Measurements from ENCODE around the gene SYNGR4.
"Not testable (repeated sequence)": the region's sequence is repeated elsewhere in the genome, so short reads cannot be mapped to it uniquely, and the experiment has no call there.

Gene SYNGR4

DNA sequence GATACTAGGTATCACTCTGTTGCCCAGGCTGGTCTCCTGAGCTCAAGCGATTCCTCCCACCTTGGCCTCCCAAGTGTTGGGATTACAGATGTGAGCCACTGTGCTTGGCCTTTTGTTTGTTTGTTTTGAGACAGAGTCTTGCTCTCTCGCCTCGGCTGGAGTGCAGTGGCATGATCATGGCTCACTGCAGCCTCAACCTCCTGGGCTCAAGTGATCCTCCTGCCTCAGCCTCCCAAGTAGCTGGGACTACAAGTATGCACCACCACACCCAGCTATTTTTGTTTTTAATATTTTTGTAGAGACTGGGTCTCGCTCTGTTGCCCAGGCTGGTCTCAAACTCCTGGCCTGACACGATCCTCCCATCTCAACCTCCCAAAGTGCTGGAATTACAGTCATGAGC lies 7.6 kb downstream of the SYNGR4 start:
- DNase-seq, result not testable (repeated sequence)

DNA sequence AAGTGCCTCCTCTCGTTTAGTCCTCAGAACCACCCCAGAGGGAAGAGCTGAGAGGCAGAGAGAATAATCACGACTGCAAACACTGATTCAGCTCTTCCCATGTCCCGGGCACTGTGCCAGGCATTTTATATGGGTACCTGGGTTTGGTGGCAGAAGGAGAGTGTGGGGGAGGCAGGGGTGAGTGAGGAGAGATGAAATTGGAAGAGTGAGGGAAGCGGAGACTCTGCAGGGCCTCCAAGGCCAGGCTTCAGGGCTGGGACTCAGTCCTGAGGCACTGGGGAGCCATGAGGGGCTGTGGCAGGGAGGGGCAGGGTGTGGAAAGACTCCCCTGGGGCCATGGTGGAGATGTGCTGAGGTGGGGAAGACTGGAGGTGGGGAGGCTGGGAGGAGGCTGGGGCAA lies 8.7 kb downstream of the SYNGR4 start:
- no peak for DNase-seq

DNA sequence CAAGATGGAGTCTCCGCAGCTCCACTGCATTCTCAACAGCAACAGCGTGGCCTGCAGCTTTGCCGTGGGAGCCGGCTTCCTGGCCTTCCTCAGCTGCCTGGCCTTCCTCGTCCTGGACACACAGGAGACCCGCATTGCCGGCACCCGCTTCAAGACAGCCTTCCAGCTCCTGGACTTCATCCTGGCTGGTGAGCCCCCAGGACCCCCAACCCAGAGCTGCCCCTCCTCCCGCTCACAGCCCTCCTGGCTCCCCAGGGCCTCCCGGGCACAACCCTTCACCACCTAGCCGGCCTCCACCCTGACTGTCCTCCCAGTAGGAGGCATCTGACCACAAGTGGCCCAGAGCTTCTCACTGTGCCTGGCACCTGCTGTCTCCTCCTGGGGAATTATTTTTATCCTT lies 9.4 kb downstream of the SYNGR4 start:
- no peak for DNase-seq

DNA sequence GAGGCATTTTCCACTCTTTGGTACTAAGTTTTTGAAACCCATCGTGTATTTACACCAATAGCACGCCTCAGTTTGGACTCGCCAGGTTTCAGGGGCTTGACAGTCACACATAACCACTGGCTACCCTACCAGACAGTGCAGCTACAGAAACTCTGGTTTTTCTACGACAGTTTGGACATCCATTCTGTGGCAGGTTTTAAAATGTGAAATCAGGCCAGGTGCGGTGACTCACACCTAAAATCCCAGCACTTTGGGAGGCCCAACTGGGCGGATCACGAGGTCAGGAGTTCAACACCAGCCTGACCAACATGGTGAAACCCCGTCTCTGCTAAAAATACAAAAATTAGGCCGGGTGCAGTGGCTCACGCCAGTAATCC lies 14.0 kb downstream of the SYNGR4 start:
- DNase-seq, result no peak

DNA sequence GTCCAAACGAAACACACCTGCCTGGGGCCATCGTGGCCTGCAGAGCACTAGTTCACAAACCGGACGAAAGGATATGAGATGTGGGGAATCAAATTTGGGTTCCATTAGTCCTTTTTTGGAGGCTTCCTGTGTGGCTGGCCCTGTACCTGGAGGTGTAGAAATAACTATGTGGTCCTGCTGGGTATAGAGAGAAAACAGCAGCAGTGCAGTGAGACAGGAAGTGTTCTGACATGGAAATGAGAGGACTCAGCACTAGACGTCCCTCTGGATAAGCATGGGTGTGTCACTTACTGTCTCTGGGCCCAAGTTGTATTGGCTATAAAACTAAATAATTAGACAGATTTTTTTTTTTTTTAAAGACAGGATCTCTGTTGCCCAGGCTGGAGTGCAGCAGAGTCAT lies 14.9 kb downstream of the SYNGR4 start:
- peak; percentile 49 for DNase-seq

DNA sequence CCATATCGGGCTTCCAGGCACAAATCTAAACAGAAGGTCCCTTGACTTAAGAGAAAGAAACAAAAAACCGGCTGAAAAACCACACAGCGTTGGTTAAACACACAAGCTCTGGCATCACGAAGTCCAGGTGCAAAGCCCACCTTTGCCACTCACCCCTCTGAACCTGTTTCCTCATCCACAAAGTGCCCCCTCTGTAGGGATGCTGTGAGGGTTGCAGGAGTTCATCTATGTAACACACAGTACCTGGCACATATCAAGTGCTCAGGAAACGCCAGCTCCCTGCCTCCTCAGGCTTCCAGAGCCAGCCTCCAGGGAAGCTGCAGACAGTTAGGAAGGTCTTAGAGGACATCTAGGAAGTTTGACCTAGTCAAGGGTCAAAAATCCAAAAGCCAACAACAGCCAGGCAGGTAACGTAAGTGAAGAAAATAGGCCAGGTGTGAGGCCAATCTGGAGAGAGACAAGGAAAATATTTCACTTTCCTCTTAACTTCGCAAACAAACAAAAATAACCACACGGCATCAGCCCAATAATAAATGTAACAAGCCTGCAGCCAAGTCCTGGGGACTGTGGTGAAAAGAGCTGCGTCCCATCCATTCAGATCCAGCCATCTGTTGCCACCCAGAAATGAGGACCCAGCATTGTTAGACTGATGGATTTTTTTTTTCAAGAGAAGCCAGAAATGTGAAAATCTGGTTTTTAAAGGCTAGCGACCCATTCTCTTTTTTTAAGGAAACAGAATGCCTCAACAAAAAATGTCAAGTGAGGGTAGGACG lies 17.2 kb downstream of the SYNGR4 start:
- no peak for DNase-seq

DNA sequence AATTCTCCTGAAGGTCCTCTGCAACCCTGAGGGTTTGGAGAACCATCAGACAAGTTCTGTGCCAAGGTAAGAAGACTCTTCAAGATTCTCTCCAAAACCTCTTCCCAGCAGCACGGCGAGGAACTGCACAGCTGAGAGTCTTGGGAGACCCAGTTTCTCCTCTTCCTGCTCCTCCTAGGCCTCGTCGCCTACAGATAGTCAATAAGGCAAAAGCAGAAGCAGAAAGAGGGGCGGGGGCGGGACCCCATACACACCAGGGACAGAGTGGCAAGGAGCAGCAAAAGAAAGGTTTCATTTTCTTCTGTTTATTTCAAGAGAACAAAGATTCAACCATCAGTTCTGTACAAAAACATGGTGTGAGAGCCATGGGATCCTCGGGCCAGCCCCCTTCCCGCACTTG lies 18.1 kb downstream of the SYNGR4 start:
- DNase-seq, result no peak

DNA sequence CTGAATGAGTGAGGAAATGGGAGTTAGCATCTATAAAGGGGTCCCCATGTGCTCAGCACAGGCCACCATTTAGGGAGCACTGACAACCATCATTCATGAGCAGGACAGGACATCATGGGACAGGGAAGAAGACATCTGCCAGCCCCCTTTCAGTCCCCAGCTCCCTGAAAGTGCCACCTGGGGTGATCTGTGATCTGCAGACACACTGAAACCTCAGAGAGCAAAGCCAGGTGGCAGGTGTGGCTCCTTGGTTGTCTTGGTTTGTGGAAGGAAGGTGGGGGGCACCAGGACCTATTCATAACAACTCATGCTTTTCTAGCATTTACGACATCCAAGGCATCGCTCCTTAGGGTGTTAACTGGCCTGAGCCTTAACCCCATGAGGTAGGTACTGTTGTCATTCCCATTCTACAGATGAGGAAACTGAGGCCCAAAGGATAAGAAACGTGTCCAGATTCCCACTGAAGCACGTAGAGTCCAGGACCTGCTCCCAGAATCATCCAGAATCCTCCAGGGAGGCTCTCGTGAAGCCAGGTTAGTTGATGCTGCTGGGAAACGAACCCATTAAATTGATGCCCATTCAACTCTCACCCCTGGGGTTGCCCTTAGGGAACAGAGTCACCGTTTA lies 21.4 kb downstream of the SYNGR4 start:
- DNase-seq, result no peak

DNA sequence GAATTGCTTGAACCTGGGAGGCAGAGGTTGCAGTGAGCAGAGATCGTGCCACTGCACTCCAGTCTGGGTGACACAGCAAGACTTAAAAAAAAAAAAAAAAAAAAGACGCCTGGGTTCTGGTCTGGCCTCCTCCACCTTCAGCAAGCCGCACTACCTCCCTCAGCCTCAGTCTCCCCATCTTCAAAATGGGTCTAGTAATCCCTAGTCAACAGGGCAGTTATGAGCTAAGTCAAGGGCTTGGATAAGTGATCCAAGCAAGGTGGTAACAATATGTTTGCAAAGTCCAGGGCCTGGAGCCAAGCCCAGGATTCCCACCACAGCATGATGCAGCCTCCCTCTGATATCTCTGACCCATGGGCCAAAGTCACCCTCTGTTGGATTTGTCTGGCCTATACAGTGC lies 22.8 kb downstream of the SYNGR4 start:
- DNase-seq, result no peak

DNA sequence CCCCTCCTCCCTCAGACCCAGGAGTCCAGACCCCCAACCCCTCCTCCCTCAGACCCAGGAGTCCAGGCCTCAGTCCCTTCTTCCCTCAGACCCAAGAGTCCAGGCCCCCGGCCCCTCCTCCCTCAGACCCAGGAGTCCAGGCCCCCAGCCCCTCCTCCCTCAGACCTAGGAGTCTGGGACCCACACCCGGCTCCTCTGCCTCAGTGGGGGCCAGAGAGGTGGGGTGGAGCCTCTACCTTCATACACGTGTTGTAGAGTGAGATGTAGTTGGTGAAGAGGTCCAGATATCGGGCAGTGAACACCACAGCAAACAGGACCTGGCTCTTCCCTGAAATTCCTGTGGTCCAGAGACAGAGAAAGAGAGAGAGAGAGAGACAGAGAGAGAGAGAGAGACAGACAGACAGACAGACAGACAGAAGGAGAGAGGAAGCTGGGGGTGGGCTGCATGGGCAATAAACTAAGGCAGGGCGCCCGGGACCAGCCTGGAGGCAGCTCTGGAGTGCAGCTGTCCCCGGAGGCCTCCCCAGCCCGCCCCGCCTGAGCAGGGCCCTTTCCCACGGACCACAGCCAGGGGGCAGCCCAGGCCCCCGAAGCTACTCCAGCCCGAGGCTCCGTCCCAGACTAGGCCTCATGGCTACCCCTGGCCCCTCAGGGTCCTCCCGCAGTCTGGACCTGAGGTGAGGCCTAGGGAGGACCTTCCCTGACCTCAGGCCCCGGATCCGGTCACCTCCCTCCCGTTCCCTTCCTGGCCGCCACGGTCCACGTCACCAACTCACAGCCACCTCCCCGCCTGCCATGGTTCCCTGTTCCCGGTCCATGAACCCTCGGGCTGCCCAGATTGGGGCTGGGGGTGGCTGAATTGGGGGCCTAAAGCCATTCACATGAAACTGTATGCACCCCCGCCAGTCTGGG lies 26.3 kb downstream of the SYNGR4 start:
- DNase-seq, result peak; percentile 79

DNA sequence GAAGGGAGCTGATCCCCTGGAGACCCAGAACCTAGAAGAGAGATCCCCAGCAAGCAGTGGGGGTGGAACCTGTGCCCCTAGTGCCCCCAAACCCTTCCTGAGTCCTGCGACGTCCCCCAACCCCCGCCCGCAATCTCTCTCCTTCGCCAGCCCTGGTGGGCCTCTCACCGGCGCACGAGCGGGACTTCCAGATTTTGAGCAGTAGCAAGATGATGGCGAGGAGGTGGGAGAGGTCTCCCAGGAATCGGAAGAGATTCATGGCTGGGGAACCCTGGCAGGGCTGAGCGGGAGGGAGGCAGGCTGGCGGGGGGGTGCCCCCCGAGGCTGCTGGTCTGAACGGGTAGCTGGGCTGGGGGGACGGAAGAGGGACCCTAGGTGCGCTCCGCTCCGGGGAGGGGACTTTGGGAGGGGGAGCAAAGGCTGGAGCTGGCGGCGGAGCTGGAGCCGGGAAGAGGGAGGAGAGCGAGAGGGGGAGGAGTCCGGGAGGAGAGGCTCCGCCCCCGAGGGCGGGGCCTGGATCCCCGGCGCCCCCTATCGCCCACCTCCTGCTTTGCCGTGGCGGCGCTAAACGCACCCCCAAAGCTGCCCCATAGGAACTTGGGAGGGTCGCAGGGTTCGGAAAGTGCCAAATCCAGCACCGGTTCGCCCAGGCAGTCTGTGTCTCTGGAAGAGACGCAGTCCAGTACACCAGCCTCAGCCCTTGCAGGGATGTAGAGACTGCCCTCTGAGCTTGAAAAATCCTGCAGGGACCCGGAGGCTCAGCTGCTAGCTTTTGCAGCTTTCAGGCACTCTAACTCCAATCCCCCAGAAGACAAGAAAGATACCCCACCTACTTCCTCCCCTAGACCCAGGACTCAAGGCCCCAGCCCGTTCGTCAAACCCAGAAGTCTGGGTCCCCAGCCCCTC lies 27.2 kb downstream of the SYNGR4 start, which contains the start of gene KDELR1:
Gene KDELR1, minus strand, starts transcription at position 452 of the 906 bp plus-strand sequence. Its CDS starts 193 bp downstream, at position 259.
- peak; percentile 79 for DNase-seq

DNA sequence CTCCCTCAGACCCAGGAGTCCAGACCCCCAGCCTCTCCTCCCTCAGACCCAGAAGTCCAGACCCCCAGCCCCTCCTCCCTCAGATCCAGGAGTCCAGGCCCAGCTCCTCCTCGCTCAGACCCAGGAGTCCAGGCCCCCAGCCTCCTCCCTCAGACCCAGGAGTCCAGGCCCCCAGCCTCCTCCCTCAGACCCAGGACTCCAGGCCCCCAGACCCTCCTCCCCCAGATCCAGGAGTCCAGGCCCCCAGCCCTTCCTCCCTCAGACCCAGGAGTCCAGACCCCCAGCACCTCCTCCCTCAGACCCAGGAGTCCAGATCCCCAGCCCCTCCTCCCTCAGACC lies 27.8 kb downstream of the SYNGR4 start:
- not testable (repeated sequence) for DNase-seq

DNA sequence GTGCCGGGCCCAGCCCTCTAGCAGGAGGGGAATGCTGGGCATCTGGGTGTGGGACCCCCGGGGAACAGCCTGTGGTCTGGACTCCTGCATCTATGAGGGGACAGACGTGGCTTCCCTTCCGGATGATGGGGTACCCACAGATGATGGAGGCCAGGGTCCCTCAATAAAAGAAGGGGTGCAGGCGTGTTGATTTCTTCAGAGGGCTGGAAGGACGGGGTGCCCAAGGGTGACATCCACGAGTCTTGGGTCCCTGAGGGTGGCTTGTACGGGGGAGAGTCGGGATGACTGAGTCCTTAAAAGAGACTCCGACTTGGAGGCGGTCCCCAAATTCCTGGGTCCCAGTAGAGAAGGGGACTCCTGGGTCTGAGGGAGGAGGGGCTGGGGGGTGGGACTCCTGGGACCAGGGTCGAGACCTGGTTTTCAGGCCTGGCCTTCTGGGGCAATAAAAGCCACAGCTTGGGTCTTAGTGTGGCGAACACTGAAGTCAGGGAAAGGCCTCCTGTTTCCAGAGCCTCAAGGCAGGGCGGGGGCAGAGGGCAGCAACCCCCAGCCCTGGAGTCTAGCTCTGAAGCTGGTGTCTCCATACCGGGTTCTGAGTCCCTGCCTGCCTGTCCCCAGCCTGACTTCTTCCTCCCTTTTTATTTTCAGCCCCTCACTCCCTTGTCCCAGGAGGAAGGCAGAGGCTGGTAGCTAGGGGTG lies 28.8 kb downstream of the SYNGR4 start:
- DNase-seq, result no peak

DNA sequence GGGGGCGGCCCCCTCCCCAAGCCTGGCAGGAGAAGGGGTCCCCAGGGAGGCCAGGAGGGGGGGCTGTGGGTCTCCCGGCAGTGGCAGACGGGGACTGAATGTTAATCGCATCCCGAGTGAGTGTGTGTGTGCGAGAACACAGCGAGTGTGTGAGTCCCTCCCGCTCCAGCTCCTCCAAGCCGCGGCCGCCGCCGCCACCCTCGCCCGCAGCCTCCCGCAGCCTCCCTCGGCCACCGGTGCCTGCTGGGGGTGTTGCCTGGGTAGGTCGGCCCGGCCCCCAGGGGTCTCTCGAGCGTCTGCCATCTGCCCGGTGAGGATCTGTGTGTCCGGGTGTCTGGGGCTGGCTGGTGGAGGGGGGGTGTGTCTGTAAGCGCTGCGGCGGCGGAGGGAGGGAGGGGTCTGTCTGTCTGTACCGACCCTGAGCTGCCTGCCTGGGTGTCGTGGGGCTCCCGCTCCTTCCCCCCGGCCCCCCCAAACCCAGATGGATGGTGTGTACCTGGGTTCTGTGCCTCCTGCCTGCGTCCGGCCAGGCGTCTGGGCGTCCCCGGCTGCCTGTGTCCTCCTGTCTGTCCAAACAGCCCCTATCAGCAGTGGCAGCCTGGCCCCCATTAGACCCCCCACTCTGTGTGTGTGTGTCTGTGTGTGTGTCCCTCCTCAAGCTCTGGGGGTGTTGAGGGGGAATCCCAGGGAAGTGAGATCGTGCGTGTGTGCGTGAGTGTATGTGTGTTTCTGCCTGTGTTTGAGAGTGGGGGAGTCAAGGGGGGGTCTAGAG lies 29.6 kb downstream of the SYNGR4 start, which contains the start of gene GRIN2D:
Gene GRIN2D, plus strand, starts transcription at position 110 of the 772 bp plus-strand sequence. CDS start 4,725 bp downstream, outside the sequence.
- peak; percentile 45 for DNase-seq

DNA sequence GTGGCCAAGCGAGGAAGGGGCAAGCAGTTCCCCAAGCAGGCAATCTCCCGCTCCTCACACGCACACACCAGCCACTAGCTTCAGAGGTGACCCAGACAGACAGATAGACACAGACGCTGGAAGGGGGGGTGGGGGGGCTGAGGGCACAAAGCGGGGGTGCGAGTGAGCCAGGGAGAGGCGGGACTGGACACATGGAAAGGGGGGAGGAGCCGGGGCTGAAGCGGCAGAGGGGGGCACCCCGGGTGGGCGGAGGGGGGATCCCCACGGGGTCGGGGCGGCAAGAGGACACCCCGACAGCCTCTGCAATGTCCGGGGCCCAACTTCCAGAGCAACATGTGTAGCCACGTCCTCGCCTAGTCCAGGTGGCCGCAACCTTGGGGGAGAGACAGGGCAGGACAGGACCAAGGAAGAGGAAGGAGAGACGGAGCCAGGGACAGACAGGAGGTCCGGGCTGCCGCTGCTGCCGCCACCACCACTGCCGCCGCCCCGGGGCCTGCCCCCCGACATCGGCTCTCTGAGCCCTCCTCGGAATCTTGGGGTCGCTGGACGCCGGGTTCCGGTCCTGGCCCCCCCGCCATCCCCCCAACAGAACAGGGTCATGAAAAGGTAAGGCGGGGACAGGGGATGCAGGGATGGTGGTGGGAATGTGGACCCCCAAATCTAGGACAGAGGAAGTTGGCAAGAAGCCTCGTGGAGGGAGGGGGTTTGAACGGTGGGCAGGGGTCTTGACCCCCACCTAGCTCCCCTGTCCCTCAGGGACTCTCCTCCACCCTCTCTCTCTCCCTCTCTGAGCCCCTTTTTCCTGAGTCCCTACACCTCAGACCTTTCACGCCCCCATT lies 30.4 kb downstream of the SYNGR4 start:
- no peak for DNase-seq

DNA sequence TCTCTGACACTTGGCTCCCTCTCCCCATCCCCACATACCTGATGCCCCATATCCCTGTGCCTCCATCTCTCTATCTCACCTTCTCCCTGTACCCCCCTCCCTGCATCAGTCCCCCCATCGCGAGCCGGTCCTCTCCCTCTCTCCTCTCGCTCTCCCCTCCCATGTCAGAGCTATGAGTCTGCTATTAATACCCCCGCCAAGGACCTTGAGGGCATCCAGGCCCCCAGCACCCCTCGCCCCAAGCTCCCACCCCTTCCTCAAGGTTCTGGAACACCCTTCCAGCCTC lies 30.9 kb downstream of the SYNGR4 start:
- no peak for DNase-seq

DNA sequence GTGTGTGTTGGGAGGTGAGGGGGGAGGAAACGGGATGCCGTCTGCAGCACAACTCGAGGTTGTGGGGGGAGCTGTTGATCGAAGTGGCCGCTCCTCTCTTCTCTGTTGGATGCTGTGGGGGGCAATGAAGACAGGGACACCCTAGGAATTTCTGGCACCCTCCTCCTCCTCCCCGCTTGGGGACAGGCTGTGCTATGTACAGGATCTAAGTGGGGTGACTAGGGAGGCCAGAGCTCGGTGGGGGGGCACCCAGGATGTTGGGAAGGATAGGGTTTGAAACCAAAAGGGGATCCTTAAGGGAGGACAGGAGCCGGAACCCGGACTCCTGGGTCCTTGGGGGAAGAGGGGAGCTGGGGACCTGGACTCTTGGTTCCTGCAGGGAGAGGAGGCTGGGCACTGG lies 31.3 kb downstream of the SYNGR4 start:
- no peak for DNase-seq

DNA sequence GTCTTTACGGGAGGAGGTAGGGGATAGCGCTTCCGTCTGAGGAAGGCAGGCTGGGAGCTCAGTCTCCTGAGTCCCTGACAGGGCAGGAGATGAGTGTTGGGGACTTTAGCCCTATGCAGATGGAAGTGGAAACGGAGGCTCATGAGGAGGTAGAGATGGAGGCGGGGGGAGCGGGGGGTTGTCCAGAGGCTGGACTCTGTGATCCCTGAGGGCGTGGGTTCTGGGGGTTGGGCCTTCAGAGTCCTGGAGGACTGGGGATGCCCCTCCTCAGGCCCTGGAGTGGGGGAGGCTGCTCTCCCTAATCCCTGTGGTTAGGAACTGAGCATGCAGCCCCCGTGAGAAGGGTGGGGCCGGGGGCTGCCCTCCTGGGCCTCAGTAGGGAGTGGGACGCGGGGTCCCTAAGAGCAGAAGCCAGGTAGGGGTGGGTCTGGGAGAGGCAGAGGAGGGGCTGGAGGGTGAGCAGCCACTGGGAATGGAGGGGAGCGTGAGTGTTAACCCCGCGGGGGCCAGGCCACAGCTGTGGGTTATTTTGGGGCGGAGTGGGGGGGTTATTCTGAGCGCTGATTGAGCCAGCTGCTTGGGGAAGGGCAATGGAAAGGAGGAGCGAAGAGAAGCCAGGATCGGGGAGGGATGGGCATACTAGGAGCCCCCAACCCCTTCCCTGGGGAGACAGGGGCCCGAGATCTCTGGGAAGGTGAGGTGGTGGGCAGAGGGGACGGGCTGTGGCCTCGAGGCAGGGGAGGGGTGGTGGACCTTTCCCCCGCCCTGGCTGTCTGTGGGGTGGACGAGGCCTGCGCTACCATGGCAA lies 32.1 kb downstream of the SYNGR4 start:
- no peak for DNase-seq

DNA sequence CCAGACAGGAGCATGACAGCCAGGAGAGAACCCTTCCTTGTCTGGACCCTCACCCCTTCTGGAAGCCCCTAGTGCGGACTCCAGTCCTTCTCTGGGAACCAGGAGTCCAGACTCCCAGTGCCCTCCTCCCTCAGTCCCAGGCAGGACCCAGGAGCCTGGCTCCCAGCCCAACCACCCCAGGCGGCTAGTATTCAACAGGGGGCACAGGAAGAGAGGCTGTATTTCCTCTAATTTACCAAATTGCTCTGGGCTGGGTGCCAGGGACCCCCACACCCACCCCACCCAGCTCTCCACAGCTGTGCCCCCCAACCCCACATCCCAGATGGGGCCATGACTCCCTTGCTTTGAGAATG lies 32.6 kb downstream of the SYNGR4 start:
- no peak for DNase-seq
